CD4-positive, alpha-beta T cell treated with Interleukin-17A for 1 hour (primary cell): ENCODE results near the gene SHCBP1.

Source experiments
- DNase-seq: peaks from one replicate; pipeline ENCODE4 v3.0.0-alpha.2; 2020

The SHCBP1 gene

GRCh38 chr16:46614006-46614405, 7.2 kb downstream of the SHCBP1 start:
- no peak for DNase-seq

GRCh38 chr16:46613352-46613751, 7.8 kb downstream of the SHCBP1 start:
- no peak for DNase-seq

- peak; percentile 26 for DNase-seq
Observed at GRCh38 chr16:46612121-46612520, 9.1 kb downstream of the SHCBP1 start.

GRCh38 chr16:46607529-46607928, 13.7 kb downstream of the SHCBP1 start:
- DNase-seq, result peak; percentile 65

- DNase-seq, result no peak
Observed at GRCh38 chr16:46606231-46606630, 14.9 kb downstream of the SHCBP1 start.

- DNase-seq, result no peak
Observed at GRCh38 chr16:46591257-46591656, 29.9 kb downstream of the SHCBP1 start.

- DNase-seq, result no peak
Observed at GRCh38 chr16:46586011-46586577, 35.1 kb downstream of the SHCBP1 start.

GRCh38 chr16:46583036-46583435, 38.1 kb downstream of the SHCBP1 start:
- peak; percentile 13 for DNase-seq

GRCh38 chr16:46582313-46582712, 38.9 kb downstream of the SHCBP1 start:
- DNase-seq, result no peak

- no peak for DNase-seq
Observed at GRCh38 chr16:46577988-46578579, 43.1 kb downstream of the SHCBP1 start.

- no peak for DNase-seq
Observed at GRCh38 chr16:46573834-46574159, 47.4 kb downstream of the SHCBP1 start.

GRCh38 chr16:46573008-46573833, 48.0 kb downstream of the SHCBP1 start:
- no peak for DNase-seq

GRCh38 chr16:46569231-46569735, 51.9 kb downstream of the SHCBP1 start:
- no peak for DNase-seq

GRCh38 chr16:46568472-46569230, 52.5 kb downstream of the SHCBP1 start:
- DNase-seq, result no peak

GRCh38 chr16:46562979-46563378, 58.2 kb downstream of the SHCBP1 start:
- no peak for DNase-seq

GRCh38 chr16:46558018-46558417, 63.2 kb downstream of the SHCBP1 start:
- DNase-seq, result no peak

GRCh38 chr16:46555951-46556350, 65.2 kb downstream of the SHCBP1 start:
- DNase-seq, result no peak

- DNase-seq, result peak; percentile 52
Observed at GRCh38 chr16:46554435-46554834, 66.7 kb downstream of the SHCBP1 start.

- no peak for DNase-seq
Observed at GRCh38 chr16:46549477-46549876, 71.7 kb downstream of the SHCBP1 start.
